Suprapubic skin (tissue), 4 donors: ENCODE results near the gene GAB1.

Experiments used
- EP300 ChIP-seq: sonication (generic); formaldehyde crosslinking; IDR thresholded peaks from one replicate; pipeline ENCODE4 v1.6.1; 2017; ENCODE audit warnings: antibody characterized with exemption
- POLR2A ChIP-seq, 2 donors: fragments of 450-650 bp; IDR thresholded peaks; one replicate each; pipeline ENCODE4 v1.6.1; 2017; ENCODE audit warnings: antibody characterized with exemption in 2 of 2, mild to moderate bottlenecking in 2 of 2, moderate library complexity in 2 of 2
- POLR2AphosphoS5 ChIP-seq, 3 donors: sonication (generic); formaldehyde crosslinking; IDR thresholded peaks; one replicate each; pipeline ENCODE4 v1.6.1; 2017; ENCODE audit warnings: antibody characterized with exemption in 3 of 3
- TF ChIP-seq, protein P1 (sequence below), 2 donors: fragments of 200-600 bp in 1 of 2; fragments of 450-650 bp in 1 of 2; sonication (generic) in 1 of 2; IDR thresholded peaks; one replicate each; pipeline ENCODE4 v1.5.1; 2016 to 2019; ENCODE audit warnings: antibody characterized with exemption in 2 of 2, mild to moderate bottlenecking in 1 of 2, moderate library complexity in 1 of 2

DNA sequence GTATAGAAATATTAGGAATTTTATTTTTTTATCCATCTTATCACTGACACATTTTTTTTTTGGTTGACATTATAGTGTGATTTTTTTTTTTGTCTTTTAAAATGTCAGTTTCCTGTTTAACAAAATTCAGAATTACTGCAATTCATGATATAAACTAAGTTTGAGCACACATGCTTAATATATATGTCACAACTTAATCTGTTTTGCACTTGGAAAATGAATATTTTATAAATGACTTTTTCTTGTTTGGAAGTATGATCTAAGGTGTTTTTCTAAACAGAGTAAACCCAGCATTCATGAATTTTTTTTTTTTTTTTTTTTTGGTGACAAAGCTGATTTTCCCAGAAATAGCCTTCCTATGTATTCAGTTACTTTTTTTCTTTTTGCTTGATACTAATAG is 179.2 kb downstream of the GAB1 start:
- TF ChIP-seq, protein P1, sequence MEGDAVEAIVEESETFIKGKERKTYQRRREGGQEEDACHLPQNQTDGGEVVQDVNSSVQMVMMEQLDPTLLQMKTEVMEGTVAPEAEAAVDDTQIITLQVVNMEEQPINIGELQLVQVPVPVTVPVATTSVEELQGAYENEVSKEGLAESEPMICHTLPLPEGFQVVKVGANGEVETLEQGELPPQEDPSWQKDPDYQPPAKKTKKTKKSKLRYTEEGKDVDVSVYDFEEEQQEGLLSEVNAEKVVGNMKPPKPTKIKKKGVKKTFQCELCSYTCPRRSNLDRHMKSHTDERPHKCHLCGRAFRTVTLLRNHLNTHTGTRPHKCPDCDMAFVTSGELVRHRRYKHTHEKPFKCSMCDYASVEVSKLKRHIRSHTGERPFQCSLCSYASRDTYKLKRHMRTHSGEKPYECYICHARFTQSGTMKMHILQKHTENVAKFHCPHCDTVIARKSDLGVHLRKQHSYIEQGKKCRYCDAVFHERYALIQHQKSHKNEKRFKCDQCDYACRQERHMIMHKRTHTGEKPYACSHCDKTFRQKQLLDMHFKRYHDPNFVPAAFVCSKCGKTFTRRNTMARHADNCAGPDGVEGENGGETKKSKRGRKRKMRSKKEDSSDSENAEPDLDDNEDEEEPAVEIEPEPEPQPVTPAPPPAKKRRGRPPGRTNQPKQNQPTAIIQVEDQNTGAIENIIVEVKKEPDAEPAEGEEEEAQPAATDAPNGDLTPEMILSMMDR (IDR thresholded peaks at IDR 0.05), result no peak
- no peak for TF ChIP-seq POLR2AphosphoS5 (IDR thresholded peaks at IDR 0.05)
- TF ChIP-seq POLR2A (IDR thresholded peaks at IDR 0.05), result no peak
- TF ChIP-seq EP300, result no peak
